Naive thymus-derived CD4-positive, alpha-beta T cell (primary cell): ENCODE measurements around the gene COLQ. TPM values are rescaled to one million over a fixed set of nuclear protein-coding genes. Genes with fewer than 3 reads are reported as not detected.

Experiments used
- ATAC-seq: fragments of 150-1000 bp; cut with Tn5 transposase; 2 replicates; pipeline ENCODE4 v1.10.0; 2021; ENCODE audit warnings: mild to moderate bottlenecking, moderate library complexity
- CTCF ChIA-PET: fragments of 350-600 bp; sonication (Branson Sonifier 250); formaldehyde crosslinking; loops from one replicate; lab custom pipeline; 2021; ENCODE audit warnings: antibody characterized with exemption; lab: Charles Lee
- POLR2A ChIA-PET: fragments of 350-600 bp; sonication (Branson Sonifier 250); formaldehyde crosslinking; loops from one replicate; lab custom pipeline; 2021; ENCODE audit warnings: antibody characterized with exemption, inconsistent platforms; lab: Charles Lee
- DNase-seq, 9 donors: peaks; one replicate each; pipeline versions ENCODE4 v3.0.0 to v3.0.0-alpha.2; 2020 to 2022; ENCODE audit warnings: mixed read lengths in 1 of 9
- H3K27ac ChIP-seq: one replicate; pipeline ENCODE4 v1.7.0; 2013; ENCODE audit warnings: mild to moderate bottlenecking, low read depth, low read length, moderate library complexity
- H3K27me3 ChIP-seq, 2 donors: one replicate each; pipeline ENCODE4 v1.7.0; 2013; ENCODE audit warnings: low read length in 2 of 2, mild to moderate bottlenecking in 2 of 2, moderate library complexity in 2 of 2; ENCODE audit not compliant: control insufficient read depth in 2 of 2, insufficient read depth in 2 of 2
- H3K36me3 ChIP-seq, 3 experiments: 1 replicate in 2 of 3; 2 replicates in 1 of 3; pipeline ENCODE4 v1.7.0; 2013; ENCODE audit warnings: low read length in 3 of 3, mild to moderate bottlenecking in 3 of 3, moderate library complexity in 1 of 3; ENCODE audit not compliant: insufficient read depth in 3 of 3, control insufficient read depth in 2 of 3
- H3K4me1 ChIP-seq, 2 donors: one replicate each; pipeline ENCODE4 v1.7.0; 2013; ENCODE audit warnings: low read length in 2 of 2, mild to moderate bottlenecking in 2 of 2, moderate library complexity in 1 of 2; ENCODE audit not compliant: control insufficient read depth in 2 of 2, insufficient read depth in 2 of 2
- H3K4me3 ChIP-seq: 2 replicates; pipeline ENCODE4 v1.7.0; 2013; ENCODE audit warnings: mild to moderate bottlenecking, low read length
- H3K9me3 ChIP-seq, 3 experiments: 1 replicate in 2 of 3; 2 replicates in 1 of 3; pipeline ENCODE4 v1.7.0; 2013; ENCODE audit warnings: low read length in 3 of 3; ENCODE audit not compliant: control insufficient read depth in 2 of 3
- H3K27ac Mint-ChIP-seq, 9 donors: one replicate each; pipeline ENCODE4 v1.8.0; 2020 to 2022; ENCODE audit warnings: mixed read lengths in 9 of 9, mild to moderate bottlenecking in 8 of 9, moderate library complexity in 5 of 9, inconsistent platforms in 2 of 9
- H3K27me3 Mint-ChIP-seq, 5 donors: one replicate each; pipeline ENCODE4 v1.8.0; 2021 to 2022; ENCODE audit warnings: mixed read lengths in 5 of 5, mild to moderate bottlenecking in 1 of 5
- H3K36me3 Mint-ChIP-seq, 5 donors: one replicate each; pipeline ENCODE4 v1.8.0; 2020 to 2022; ENCODE audit warnings: mixed read lengths in 5 of 5, mild to moderate bottlenecking in 3 of 5, inconsistent platforms in 1 of 5
- H3K4me1 Mint-ChIP-seq, 7 donors: one replicate each; pipeline ENCODE4 v1.8.0; 2020 to 2022; ENCODE audit warnings: mixed read lengths in 7 of 7, mild to moderate bottlenecking in 3 of 7, inconsistent platforms in 1 of 7
- H3K4me3 Mint-ChIP-seq, 10 donors: one replicate each; pipeline ENCODE4 v1.8.0; 2020 to 2022; ENCODE audit warnings: mild to moderate bottlenecking in 10 of 10, mixed read lengths in 10 of 10, moderate library complexity in 6 of 10, inconsistent platforms in 2 of 10
- H3K9me3 Mint-ChIP-seq, 11 donors: one replicate each; pipeline ENCODE4 v1.8.0; 2020 to 2022; ENCODE audit warnings: mixed read lengths in 11 of 11, mild to moderate bottlenecking in 4 of 11, inconsistent platforms in 1 of 11, moderate library complexity in 1 of 11
- intact Hi-C, 2 donors: fragments of 100-400 bp; cut with micrococcal nuclease; formaldehyde crosslinking; loops; one replicate each; pipeline ENCODE4 v1.15.1; 2023
- polyA plus RNA-seq, 2 donors: library from polyadenylated mRNA; unstranded; fragments of 300-500 nt; fragmentation: Illumina TruSeq; gene quantifications; one replicate each; pipeline ENCODE4 v1.2.3, GENCODE V29; 2021
- total RNA-seq, 6 experiments: library from RNA in 5 of 6; stranded (reverse) in 5 of 6; gene quantifications; 1 replicate in 5 of 6; 2 replicates in 1 of 6; pipeline ENCODE4 v1.2.3 and lab custom pipeline; 2021 to 2026

COLQ gene
- total and polyA plus RNA-seq, 7 experiments from 2014 or later: 0.26 to 6.6 (median 3.7) TPM

DNA sequence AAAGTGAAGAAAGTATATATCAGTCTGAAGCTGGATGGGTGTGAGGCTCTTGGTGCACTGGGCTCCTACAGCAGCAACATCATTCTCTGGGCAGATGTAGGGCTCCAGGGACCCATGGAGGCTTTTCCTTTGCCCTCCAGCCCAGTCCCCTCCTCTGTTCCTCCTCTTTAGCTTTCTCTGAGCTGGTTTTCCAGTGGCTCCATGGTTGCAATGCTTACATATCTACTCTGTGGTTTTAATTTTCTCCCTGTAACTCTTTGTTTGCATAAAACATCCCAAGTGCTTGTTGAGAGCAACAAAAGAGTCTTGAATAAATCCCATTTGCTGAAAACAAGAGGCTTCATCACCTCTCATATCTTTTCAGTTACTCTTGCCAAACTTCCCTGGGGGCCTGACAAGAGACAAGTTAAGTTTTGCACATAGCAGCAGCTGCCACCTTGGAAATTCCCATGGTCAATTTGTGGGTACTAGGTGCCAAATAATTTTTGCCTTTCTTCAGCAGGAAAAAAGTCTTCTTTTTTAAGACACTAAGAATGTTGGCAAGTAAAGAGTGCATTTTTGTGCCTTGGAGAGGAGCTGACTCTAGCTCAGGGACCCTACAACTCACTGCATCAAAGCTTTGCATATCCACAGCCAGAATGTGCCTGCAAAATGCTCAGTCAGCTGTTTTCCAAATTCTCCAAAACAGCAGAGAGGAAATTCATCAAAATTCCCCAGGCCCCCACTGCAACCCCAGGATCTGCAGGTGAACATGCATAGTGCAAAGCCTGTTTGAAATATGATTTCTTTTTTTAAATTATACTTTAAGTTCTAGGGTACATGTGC lies 41.9 kb downstream of the COLQ start:
- ATAC-seq: no peak
- H3K27ac Mint-ChIP-seq: no peak overlapping the region

DNA sequence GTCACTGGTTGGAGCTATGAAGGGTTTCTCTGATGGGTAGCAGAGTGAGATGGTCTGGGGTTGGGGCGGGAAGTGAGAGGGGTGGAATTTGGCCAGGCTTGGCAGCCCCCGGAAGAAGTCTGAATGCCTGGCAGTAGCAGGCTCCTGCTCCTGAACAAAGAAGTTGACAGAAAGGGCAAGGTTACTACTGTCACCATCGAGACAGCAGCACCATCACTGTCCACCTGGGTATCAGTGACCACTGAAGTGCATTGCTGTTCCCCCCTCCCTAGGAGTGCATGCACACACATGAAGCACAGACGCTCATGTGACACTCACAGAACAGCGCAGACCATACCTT lies 42.9 kb downstream of the COLQ start:
- Mint-ChIP-seq H3K9me3 (peaks cover 0 to 9% (median 0%) of the 10 kb centered on the region in 11 donors), H3K27ac (no peak overlapping the region), H3K4me1 (peaks cover 0 to 3% (median 0%) of the 10 kb centered on the region in 7 donors), H3K4me3 (no peak overlapping the region), H3K27me3 (peaks cover 0 to 28% (median 0%) of the 10 kb centered on the region in 5 donors), H3K36me3 (peaks cover 0 to 3% (median 0%) of the 10 kb centered on the region in 5 donors)
- ChIA-PET CTCF (no interaction called here), POLR2A (no interaction called here)
- Histone ChIP-seq H3K27ac (no peak overlapping the region), H3K4me3 (no peak overlapping the region), H3K36me3 (no peaks in the 10 kb centered on the region), H3K4me1 (no peaks in the 10 kb centered on the region), H3K9me3 (no peaks in the 10 kb centered on the region), H3K27me3 (no peaks in the 10 kb centered on the region)
- intact Hi-C loops: no loop called here
- DNase-seq (no peak), ATAC-seq (no peak)

More for the DNA sequence above, 41.9 kb downstream of the COLQ start:
- no peak for DNase-seq
- no peaks in the 10 kb centered on the region for H3K27me3 ChIP-seq
- peaks cover 0 to 37% (median 0%) of the 10 kb centered on the region in 5 donors for H3K27me3 Mint-ChIP-seq
- peaks cover 0 to 4% (median 0%) of the 10 kb centered on the region in 7 donors for H3K4me1 Mint-ChIP-seq
- no peaks in the 10 kb centered on the region for H3K9me3 ChIP-seq
- intact Hi-C loops: no loop called here
- POLR2A ChIA-PET: no interaction called here
- no peaks in the 10 kb centered on the region for H3K4me1 ChIP-seq
- no peaks in the 10 kb centered on the region for H3K36me3 ChIP-seq
- peaks cover 0 to 7% (median 3%) of the 10 kb centered on the region in 5 donors for H3K36me3 Mint-ChIP-seq
- H3K4me3 ChIP-seq: no peak overlapping the region
- H3K27ac ChIP-seq: no peak overlapping the region
- H3K9me3 Mint-ChIP-seq: peaks cover 0 to 14% (median 2%) of the 10 kb centered on the region in 11 donors
- H3K4me3 Mint-ChIP-seq: no peak overlapping the region
- CTCF ChIA-PET: no interaction called here

DNA sequence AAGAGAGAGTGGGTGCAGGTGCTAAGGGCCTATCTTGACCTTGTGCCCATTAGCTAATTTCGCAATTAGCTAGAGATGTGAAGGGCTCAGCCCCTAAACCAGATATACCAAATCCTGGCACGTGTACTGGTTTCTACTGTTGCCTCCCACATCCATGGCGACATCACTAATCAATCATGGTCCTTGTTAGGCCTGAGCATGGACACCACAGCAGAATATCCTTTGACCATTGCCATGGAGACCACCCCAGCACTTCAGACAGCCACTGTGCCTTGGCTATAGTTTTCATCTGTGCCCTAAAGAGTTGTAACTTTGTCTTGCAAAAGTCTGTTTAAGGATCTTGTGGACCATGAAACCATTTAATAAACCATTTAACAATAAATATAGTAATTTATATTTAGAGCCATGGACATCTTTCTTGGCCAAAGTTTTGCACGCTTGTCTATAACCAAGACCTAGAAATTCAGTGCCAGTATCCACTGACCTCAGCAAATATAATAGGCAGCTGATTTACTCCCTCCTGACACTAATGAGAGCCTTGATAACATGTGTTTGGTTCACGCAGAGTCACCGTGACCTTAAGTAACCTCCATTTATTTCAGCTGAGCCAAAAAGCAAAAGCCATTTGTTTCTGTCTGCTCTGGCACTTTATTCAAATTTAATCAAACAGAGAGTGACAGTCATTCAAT lies 43.4 kb downstream of the COLQ start:
- Mint-ChIP-seq H3K27me3 (peaks cover 0 to 23% (median 0%) of the 10 kb centered on the region in 5 donors), H3K4me3 (no peak overlapping the region), H3K4me1 (peaks cover 0 to 3% (median 0%) of the 10 kb centered on the region in 7 donors), H3K27ac (no peak overlapping the region), H3K9me3 (peaks cover 0 to 6% (median 0%) of the 10 kb centered on the region in 11 donors), H3K36me3 (peaks cover 0 to 3% (median 0%) of the 10 kb centered on the region in 5 donors)
- no peak overlapping the region for H3K27ac ChIP-seq
- ChIA-PET CTCF (no interaction called here), POLR2A (no interaction called here)
- intact Hi-C loops: no loop called here
- no peaks in the 10 kb centered on the region for H3K27me3 ChIP-seq
- no peaks in the 10 kb centered on the region for H3K36me3 ChIP-seq
- no peak overlapping the region for H3K4me3 ChIP-seq
- ATAC-seq (no peak), DNase-seq (no peak)
- H3K9me3 ChIP-seq: no peaks in the 10 kb centered on the region
- H3K4me1 ChIP-seq: no peaks in the 10 kb centered on the region

GRCh38 chr3:15476378-15476777 lies 45.1 kb downstream of the COLQ start:
- ChIA-PET CTCF (no interaction called here), POLR2A (no interaction called here)
- peaks cover 0 to 3% (median 0%) of the 10 kb centered on the region in 5 donors for H3K36me3 Mint-ChIP-seq
- no peak overlapping the region for H3K4me3 Mint-ChIP-seq
- H3K27ac Mint-ChIP-seq: no peak overlapping the region
- H3K9me3 Mint-ChIP-seq: peaks cover 0 to 4% (median 0%) of the 10 kb centered on the region in 11 donors
- ATAC-seq (no peak), DNase-seq (no peak)
- intact Hi-C loops: no loop called here
- Histone ChIP-seq H3K9me3 (no peaks in the 10 kb centered on the region), H3K36me3 (no peaks in the 10 kb centered on the region), H3K4me3 (no peak overlapping the region), H3K4me1 (no peaks in the 10 kb centered on the region), H3K27ac (no peak overlapping the region), H3K27me3 (no peaks in the 10 kb centered on the region)
- H3K27me3 Mint-ChIP-seq: peaks cover 0 to 12% (median 0%) of the 10 kb centered on the region in 5 donors
- peaks cover 0 to 3% (median 0%) of the 10 kb centered on the region in 7 donors for H3K4me1 Mint-ChIP-seq

DNA sequence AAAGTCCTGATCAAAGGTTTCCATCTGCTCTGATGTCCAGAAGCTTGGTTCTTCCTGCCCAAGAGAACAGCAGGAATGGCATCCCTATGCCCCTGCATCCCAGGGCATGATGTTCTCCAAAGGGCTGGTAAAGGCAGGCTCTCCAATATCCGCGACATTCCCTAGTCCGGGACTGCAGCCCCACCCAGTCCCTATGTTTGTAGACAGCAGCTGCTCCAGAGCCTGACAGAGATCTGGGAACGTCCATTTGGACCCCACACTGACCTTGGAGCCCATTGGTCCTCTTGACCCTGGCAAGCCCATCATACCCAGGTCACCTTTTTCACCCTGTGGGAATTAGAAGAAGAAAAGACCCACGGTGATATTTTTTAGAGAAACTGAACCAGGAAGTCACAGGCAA lies 46.3 kb downstream of the COLQ start:
- ATAC-seq (no peak), DNase-seq (no peak)
- CTCF ChIA-PET: no interaction called here
- peaks cover 0 to 5% (median 0%) of the 10 kb centered on the region in 7 donors for H3K4me1 Mint-ChIP-seq
- no peaks in the 10 kb centered on the region for H3K9me3 ChIP-seq
- intact Hi-C loops: no loop called here
- peaks cover 0 to 2% (median 0%) of the 10 kb centered on the region in 11 donors for H3K9me3 Mint-ChIP-seq
- no peaks in the 10 kb centered on the region for H3K36me3 ChIP-seq
- no peaks in the 10 kb centered on the region for H3K4me1 ChIP-seq
- no peak overlapping the region for H3K27ac ChIP-seq
- H3K27ac Mint-ChIP-seq: no peak overlapping the region
- H3K4me3 ChIP-seq: no peak overlapping the region
- POLR2A ChIA-PET: no interaction called here
- no peak overlapping the region for H3K4me3 Mint-ChIP-seq
- peaks cover 0 to 15% (median 0%) of the 10 kb centered on the region in 5 donors for H3K27me3 Mint-ChIP-seq
- no peaks in the 10 kb centered on the region for H3K27me3 ChIP-seq
- H3K36me3 Mint-ChIP-seq: peaks cover 0 to 5% (median 0%) of the 10 kb centered on the region in 5 donors

DNA sequence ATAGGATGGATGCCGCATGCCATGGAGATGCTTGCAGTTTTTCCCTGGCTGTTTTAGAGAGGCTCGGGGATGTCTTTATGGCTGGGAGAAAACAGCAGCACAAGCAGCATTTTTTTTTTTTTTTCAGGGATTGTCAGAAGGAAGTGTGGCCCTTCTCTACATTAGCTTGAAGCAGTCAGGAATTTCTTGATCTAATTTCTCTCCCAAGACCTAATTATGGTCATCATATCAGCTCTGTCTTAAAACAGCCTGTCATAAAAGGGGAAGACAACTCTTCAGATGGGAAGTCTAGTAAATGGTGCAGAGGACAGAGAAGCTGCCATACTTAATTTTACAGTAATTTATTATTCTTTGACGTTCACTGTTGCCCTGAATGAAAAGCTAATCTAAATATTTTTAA lies 49.6 kb downstream of the COLQ start:
- Histone ChIP-seq H3K4me3 (no peak overlapping the region), H3K4me1 (peaks cover 0 to 20% of the 10 kb centered on the region in 2 donors), H3K36me3 (no peaks in the 10 kb centered on the region), H3K27me3 (no peaks in the 10 kb centered on the region), H3K9me3 (no peaks in the 10 kb centered on the region), H3K27ac (no peak overlapping the region)
- H3K27ac Mint-ChIP-seq: no peak overlapping the region
- H3K4me3 Mint-ChIP-seq: no peak overlapping the region
- peaks cover 0 to 13% (median 0%) of the 10 kb centered on the region in 5 donors for H3K27me3 Mint-ChIP-seq
- DNase-seq (no peak), ATAC-seq (no peak)
- intact Hi-C loops: no loop called here
- H3K4me1 Mint-ChIP-seq: peaks cover 0 to 3% (median 0%) of the 10 kb centered on the region in 7 donors
- ChIA-PET CTCF (no interaction called here), POLR2A (no interaction called here)
- peaks cover 0 to 6% (median 2%) of the 10 kb centered on the region in 5 donors for H3K36me3 Mint-ChIP-seq
- no peaks in the 10 kb centered on the region for H3K9me3 Mint-ChIP-seq
